Umbilical cord (tissue), 2 donors: ENCODE measurements around the gene ZFPM1. TPM values are rescaled to one million over a fixed set of nuclear protein-coding genes. Genes with fewer than 3 reads are reported as not detected.

Source experiments
- DNase-seq: peaks from one replicate; pipeline ENCODE4 v3.0.0-alpha.2; 2015; ENCODE audit warnings: low spot score
- total RNA-seq: library from RNA; depleted of rRNA; stranded (reverse); fragments of >200 nt; gene quantifications from one replicate; pipeline ENCODE4 v1.2.3, GENCODE V29; 2014; ENCODE audit warnings: low replicate concordance; ENCODE audit not compliant: insufficient read depth

The ZFPM1 gene
- total RNA-seq, 1 donor from 2014 or later: 1.7 TPM

DNA sequence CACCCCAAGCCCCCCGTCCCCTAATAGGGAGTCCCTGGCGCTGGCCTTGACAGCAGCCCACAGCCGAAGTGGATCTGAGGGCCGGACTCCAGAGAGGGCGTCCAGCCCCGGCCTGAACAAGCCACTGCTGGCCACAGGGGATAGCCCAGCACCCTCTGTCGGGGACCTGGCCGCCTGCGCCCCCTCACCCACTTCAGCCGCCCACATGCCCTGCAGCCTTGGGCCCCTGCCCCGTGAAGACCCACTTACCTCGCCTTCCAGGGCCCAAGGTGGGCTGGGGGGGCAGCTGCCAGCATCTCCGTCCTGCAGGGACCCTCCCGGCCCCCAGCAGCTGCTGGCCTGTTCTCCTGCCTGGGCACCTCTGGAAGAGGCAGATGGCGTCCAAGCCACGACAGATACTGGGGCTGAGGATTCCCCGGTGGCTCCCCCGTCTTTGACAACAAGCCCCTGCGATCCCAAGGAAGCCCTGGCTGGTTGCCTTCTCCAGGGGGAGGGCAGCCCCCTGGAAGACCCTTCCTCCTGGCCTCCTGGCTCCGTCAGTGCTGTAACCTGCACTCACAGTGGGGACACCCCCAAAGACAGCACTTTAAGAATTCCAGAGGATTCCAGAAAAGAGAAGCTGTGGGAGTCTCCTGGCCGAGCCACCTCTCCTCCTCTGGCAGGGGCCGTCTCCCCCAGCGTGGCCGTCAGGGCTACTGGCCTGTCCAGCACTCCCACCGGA, 19.3 kb upstream of the ZFPM1 start:
- no peak for DNase-seq

DNA sequence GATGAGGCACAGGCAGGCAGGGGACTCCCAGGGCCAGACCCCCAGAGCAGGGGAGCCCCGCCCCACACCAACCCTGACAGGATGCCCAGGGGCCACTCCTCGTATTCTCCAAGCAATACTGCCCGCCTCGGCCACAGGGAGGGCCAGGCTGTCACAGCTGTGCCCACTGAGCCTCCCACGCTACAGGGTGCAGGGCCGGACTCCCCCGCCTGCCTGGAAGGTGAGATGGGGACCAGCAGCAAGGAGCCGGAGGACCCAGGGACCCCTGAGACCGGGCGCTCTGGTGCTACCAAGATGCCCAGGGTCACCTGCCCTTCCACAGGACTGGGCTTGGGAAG, 18.8 kb upstream of the ZFPM1 start:
- DNase-seq: no peak

DNA sequence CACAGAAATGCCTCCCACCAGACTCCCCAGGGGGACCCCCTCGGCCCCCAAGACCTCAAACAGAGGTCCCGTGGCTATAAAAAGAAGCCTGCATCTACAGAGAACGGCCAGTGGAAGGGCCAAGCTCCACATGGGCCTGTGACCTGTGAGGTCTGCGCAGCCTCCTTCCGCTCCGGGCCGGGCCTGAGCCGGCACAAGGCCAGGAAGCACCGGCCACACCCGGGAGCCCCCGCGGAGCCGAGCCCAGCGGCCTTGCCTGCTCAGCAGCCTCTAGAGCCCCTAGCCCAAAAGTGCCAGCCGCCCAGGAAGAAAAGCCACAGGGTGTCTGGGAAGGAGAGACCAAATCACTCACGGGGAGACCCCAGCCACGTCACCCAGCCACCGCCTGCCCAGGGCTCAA, 18.3 kb upstream of the ZFPM1 start:
- no peak for DNase-seq

DNA sequence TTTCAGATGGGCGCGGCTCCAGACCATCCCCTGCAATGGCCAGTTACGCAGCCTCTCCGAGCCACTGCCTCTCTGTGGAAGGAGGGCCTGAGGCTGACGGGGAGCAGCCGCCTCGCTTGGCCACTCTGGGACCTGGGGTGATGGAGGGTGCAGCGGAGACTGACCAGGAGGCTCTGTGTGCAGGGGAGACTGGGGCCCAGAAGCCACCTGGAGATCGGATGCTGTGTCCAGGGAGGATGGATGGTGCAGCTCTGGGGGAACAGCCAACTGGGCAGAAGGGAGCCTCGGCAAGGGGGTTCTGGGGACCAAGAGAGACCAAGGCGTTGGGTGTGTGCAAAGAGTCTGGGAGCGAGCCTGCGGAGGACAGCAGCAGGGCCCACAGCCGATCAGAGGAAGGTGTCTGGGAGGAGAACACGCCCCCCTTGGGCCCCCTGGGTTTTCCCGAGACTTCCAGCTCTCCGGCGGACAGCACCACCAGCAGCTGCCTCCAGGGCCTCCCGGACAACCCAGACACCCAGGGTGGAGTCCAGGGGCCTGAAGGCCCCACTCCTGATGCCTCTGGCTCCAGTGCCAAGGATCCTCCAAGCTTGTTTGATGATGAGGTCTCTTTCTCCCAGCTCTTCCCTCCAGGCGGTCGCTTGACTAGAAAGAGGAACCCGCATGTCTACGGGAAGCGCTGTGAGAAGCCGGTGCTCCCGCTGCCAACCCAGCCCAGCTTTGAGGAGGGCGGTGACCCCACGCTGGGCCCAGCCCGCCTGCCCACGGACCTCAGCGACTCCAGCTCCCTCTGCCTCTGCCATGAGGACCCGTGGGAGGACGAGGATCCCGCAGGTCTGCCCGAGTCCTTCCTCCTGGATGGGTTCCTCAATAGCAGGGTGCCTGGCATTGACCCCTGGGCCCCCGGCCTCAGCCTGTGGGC, 17.4 kb upstream of the ZFPM1 start:
- peak; percentile 91 for DNase-seq

DNA sequence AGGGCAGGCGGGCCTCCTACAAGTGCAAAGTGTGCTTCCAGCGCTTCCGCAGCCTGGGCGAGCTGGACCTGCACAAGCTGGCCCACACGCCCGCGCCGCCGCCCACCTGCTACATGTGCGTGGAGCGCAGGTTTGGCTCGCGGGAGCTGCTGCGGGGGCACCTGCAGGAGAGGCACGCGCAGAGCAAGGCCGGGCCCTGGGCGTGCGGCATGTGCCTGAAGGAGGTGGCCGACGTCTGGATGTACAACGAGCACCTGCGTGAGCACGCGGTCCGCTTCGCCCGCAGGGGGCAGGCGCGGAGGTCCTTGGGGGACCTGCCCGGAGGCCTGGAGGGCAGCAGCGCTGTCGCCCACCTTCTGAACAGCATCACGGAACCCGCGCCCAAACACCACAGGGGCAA, 16.3 kb upstream of the ZFPM1 start:
- no peak for DNase-seq

DNA sequence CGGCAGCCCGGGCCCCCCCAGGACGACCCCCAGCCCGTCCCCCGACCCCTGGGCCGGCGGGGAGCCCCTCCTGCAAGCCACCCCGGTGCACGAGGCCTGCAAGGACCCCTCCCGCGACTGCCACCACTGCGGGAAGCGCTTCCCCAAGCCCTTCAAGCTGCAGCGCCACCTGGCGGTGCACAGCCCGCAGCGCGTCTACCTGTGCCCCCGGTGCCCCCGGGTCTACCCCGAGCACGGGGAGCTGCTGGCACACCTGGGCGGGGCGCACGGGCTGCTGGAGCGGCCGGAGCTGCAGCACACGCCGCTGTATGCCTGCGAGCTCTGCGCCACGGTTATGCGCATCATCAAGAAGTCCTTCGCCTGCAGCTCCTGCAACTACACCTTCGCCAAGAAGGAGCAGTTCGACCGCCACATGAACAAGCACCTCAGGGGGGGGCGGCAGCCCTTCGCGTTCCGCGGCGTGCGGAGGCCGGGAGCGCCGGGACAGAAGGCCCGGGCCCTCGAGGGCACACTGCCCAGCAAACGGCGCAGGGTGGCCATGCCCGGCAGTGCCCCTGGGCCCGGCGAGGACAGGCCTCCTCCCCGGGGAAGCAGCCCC, 15.6 kb upstream of the ZFPM1 start:
- no peak for DNase-seq

DNA sequence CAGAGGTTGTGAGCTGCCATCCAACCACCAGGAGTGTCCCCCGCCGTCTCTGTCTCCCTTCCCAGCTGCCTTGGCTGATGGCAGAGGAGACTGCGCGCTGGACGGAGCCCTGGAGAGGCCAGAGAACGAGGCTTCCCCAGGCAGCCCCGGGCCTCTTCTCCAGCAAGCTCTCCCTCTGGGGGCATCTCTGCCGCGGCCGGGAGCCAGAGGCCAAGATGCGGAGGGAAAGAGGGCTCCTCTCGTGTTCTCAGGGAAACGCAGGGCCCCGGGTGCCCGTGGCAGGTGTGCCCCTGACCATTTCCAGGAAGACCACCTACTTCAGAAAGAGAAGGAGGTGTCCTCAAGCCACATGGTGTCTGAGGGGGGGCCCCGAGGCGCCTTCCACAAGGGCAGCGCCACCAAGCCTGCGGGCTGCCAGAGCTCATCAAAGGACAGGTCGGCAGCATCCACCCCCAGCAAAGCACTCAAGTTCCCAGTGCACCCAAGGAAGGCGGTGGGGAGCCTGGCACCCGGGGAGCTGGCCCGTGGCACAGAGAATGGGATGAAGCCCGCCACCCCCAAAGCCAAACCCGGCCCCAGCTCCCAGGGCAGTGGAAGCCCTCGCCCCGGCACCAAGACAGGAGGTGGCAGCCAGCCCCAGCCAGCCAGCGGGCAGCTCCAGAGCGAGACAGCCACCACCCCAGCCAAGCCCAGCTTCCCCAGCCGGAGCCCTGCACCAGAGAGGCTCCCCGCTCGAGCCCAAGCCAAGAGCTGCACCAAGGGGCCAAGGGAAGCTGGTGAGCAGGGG, 14.8 kb upstream of the ZFPM1 start:
- DNase-seq: no peak

DNA sequence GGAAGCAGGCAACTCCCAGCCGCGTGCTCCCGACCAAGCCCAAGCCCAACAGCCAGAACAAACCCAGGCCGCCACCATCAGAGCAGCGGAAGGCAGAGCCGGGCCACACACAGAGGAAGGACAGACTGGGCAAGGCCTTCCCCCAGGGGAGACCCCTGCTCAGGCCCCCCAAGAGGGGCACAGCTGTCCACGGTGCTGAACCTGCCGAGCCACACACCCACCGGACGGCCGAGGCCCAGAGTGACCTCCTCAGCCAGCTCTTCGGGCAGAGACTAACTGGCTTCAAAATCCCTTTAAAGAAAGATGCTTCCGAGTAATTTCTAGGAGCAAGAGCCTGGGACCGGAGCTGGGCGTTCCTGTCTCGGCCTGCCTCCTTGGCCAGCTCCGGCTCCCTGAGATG, 14.1 kb upstream of the ZFPM1 start:
- DNase-seq: no peak

DNA sequence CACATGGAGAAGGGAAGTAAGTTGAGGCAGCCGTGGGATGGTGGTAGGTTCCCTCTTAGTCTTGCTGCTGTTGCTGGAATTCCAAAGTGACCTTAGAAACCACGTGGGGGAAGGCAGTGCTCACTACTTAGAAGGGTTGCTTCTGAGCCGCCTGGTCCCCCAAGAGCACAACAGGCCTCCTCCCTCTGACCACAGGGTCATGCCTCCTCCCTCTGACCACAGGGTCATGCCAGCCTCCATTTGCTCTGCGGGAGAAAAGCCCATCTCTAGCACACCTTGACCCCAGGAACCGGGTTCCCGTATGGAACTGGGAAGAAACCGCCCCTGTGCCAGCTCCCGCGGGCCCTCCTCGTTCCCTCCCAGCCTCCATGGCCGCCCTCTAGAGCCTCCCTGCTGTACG, 13.4 kb upstream of the ZFPM1 start:
- DNase-seq: no peak

DNA sequence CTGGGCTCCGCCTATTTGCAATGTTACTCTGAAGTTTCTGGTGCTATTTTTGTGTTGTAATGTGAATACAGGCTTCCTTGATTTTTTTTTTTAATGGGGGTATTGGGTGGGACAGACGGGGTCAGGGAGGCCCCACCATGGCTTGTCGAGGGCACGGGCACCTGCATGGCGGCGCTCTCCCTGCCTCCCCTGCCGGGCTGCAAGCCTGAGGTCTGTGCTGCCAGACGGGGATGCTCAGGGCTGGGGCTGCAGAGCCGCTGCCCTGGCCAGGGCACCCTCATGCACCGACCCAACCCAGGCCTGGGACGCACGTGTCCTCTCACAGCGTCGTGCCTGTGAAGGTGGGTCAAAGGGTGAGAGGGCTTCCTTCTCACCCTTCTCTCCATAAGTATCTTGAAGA, 13.0 kb upstream of the ZFPM1 start:
- DNase-seq: no peak

DNA sequence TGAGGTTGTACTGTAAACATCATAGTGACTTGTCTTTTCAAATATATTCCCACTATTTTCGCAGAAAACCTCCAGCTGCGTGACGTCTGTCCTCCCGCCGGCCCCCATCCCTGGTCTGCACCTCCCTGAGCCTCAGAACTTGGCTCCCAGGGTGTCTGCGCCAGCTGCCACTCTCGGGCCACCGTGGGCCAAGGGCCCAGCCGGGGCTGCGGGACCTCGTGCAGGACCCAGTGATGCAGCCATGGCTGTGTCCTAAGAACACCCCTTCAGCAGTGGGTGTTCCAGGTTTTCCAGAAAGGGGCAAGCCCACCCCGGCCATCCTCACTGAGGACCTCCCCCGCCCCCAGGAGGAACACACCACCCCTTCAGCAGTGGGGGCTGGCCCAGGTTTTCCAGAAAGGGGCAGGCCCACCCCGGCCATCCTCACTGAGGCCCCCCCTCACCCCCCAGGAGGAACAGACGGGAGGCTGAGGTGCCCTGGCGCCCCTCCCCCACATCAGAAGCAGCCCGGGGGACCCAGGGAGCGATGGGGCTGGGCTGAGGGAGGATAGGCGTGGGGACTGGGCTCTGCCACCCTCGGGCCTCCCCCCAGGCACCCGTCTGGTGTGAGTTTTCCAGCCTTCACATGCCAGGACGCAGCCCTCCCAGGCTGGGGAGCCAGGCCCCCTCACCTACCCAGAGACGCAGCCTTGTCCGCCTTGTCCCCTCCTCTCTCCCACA, 12.2 kb upstream of the ZFPM1 start:
- DNase-seq: no peak

DNA sequence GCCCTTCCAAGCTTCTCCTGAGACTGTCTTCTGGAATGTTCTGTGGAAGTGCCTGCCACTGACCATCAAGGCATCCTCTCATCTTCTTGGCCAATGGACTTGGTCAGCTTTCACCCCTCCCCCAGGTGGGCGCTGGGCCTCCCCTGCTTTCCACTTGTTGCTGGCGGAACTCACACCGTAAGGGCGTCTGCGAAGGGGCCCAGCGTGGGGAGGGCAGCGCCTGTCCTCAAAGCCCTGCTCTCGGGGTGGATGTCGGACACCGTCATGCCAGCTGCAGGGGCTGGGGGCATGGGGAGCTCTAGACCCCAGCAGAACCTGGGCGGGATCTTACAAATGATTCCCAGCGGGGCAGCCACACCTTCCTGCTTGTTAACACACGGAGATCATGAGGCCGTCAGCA, 11.6 kb upstream of the ZFPM1 start:
- no peak for DNase-seq

DNA sequence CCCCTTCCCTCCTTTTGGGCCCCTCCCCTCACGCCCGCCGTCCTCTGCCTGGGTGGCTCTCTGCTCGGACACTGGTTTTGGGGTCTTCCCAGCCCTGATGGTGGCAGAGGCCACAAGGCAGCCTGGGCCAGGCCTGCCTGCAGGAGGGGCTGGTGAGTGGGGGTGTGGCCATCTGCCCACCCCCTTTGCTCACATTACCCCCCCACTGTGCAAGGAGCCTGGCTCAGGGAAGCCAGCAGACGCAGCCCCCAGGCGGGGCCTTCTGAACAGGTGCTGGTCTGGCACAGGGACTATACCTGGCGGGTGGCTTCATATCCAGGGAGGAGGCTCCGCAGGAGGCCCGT, 10.7 kb upstream of the ZFPM1 start:
- no peak for DNase-seq

DNA sequence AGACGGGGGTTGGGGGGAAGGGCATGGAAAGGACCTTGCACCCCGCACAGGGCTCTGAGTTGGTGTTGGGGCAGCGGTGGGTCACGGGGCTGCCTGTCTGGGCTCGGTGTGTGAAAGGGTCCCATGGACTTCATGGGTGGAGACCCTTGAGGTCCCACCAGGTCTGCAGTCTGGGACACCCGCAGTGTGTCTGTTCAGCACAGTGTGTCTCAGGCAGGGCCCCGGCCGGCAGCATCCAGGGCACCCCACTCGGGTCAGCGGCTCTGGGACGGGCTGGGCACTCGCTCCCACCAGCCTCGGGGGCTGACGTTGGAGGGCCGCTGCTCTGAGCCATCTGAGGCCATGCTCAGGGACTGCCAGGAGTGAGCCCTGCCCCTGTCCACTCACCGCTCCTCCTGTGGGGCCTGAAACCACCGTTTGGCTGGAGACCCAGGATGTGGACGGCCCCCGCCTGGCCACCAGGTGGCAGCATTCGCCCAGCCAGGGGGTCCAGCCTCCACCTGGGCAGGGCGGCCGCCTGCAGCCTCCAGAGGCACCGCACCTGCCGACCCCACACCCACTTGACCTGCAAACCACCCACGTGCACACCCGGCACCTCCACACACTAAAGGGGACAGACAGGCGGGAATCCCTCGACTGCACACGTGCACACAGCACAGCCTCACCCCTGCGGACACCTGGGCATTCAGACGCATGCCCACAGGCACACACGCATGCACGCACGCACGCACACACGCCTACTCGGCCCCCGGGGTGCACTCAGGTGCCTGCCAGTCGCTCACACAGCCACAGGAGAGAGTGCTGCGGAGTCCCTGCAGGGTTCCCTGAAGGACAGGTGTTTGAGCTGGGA, 10.1 kb upstream of the ZFPM1 start:
- peak; percentile 71 for DNase-seq

DNA sequence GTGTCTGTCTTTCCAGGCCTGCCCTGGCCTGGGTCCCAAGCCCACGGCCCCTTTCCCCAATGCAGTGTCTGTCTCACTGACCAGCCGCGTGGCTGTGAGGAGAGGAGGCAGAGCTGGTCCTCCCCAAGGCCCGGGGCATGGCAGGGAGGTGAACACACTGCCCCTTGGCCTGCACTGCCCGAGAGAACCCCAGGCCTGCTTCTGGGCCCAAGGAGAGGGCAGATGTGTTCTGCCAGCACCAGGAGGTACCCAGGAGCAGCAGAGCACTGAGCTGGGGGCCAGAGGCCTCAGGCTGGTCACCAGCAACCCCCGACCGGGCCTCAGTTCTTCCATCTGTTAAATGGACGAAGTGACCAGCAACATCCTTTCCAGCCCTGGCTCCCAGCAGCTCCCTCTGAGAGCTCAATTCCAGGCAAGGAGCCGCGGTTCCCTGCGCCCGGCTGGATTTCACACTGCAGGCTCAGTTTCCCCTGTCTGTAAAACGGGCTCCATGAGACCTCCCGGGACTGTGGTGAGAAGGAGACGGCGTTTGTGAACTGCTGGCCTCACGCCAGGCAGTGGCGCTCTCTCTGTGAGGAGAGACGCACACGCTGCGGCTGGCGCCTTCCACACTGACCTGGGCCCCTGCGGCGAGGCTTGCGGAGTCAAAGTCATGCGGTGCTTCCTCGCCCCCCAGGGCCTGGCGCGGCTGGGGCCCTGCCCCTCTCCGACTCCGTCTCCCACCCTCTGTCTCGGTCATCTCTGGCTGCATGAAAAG, 8.1 kb upstream of the ZFPM1 start:
- no peak for DNase-seq

DNA sequence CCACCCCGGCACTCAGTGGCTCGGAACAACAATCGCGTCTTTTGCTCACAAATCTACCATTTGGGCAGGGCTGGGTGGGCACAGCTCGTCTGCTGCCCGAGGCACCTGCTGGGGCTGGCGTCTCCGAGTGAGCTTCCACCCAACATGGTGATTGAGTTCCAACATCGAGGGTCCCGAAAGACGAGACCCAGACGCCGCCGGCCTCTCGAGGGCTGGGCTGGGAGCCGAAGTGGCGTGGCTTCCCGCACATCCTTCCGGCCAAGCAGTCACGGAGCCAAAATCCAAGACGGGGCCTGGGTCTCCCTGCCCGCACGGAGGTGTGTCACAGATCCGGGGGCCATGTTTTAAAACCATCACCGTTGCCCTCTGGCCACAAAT, 7.5 kb upstream of the ZFPM1 start:
- DNase-seq: no peak

DNA sequence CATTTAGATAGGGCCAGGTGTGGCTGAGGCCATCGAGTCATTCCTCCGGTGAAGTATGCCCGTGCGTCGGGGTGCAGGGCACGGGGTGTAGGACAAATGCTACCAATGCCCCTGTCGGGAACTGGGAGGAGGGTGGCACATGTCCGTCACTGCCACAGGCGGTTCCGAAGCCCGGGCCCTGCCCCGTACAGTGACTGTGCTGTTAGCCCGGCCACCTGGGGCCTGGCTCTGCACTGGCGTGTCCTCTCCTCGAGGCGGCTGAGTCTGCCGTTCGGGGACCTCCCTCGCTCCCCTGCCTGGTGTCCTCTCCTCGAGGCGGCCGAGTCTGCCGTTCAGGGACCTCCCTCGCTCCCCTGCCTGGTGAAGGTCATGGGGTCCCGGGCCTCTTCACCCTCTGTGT, 7.0 kb upstream of the ZFPM1 start:
- DNase-seq: no peak

DNA sequence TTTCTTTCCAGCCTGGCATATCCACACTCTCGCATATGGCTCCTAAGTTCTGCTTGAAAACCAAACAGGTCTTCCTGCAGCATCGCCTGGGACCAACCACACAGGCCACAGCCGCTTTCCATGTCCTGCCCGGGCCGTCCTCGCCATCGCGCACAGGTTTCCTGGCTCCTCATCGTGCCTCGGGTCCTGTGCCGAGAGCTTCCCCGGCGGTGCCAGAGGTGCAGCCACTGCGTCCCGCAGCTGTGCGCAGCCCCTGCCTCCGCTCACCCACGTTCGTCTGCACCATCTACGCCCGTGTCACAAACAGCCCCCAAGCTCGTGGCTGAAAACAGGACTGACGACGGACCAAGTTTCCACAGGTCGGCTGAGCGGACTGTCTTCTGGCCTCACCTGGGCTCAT, 6.3 kb upstream of the ZFPM1 start:
- no peak for DNase-seq

DNA sequence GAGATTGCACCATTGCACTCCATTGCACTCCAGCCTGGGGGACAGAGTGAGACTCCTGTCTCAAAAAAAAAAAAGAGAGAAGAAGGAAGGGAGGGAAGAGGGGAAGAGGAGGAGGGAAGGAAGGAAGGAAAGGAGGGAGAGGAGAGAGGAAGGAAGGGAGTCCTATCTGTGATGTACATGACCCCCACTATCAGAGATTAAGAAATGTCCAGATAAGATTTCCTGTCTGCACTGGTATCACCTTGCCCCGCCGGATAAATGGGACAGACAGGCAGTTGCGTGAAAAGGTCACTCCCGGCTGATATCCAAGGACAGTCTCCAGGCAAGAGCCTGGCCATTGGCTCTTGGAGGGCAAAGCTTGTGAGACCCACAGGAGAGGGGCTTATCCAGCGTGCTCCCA, 5.2 kb upstream of the ZFPM1 start:
- DNase-seq: no peak
